Measurements from ENCODE around the gene PLP2. TPM values are rescaled to one million over a fixed set of nuclear protein-coding genes. Genes with fewer than 3 reads are reported as not detected.
A peak's percentile ranks its signal among the peaks of the same experiment; 100 is the strongest.

PLP2 gene
- total and polyA plus RNA-seq, 2 experiments from 2014 or later: 27.5 to 110 TPM

DNA sequence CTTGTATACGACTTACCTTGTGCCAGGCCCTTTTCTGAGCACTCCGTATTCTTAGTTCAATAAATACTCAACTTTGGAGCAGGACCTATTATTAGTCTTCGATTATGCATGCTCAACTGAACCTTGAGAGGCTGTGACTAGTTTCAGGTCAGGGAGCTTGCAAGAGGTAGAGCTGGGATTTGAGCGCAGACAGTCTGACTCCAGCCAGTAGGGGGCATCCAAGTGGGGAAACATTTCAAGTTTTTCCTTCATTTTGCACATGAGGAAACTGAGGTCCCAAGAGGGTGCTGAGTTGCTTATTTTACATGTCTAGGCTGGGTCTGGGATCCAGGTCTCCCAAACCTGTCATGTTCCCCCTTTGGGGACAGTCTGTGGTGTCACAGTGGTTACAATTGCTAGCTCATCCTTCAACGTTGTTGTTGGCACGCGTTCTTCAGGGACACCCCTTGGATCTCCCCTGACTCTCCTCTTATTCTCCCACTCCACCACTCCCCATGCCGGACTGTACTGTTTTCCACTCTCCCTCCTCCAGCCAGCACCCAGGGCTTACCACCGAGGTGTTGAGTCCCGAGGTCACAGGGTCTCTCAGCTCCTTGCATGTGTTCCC lies 21.1 kb downstream of the PLP2 start:
- no peak overlapping the region for H3K27ac ChIP-seq
- H2AFZ ChIP-seq: no peak overlapping the region
- H3K4me1 ChIP-seq (ENCODE audit: insufficient read depth): no peaks in the 10 kb centered on the region
- no peak overlapping the region for H3K4me2 ChIP-seq
- H3K36me3 ChIP-seq (replicated peaks; ENCODE audit: insufficient read depth, low read depth): no peaks in the 10 kb centered on the region
- TF ChIP-seq EZH2 (IDR thresholded peaks at IDR 0.05; ENCODE audit: borderline replicate concordance): no peak
- TF ChIP-seq, protein P1, sequence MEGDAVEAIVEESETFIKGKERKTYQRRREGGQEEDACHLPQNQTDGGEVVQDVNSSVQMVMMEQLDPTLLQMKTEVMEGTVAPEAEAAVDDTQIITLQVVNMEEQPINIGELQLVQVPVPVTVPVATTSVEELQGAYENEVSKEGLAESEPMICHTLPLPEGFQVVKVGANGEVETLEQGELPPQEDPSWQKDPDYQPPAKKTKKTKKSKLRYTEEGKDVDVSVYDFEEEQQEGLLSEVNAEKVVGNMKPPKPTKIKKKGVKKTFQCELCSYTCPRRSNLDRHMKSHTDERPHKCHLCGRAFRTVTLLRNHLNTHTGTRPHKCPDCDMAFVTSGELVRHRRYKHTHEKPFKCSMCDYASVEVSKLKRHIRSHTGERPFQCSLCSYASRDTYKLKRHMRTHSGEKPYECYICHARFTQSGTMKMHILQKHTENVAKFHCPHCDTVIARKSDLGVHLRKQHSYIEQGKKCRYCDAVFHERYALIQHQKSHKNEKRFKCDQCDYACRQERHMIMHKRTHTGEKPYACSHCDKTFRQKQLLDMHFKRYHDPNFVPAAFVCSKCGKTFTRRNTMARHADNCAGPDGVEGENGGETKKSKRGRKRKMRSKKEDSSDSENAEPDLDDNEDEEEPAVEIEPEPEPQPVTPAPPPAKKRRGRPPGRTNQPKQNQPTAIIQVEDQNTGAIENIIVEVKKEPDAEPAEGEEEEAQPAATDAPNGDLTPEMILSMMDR (IDR thresholded peaks at IDR 0.05; ENCODE audit: poor library complexity): peak; percentile 45
- no peak for TF ChIP-seq EZH2phosphoT487 (IDR thresholded peaks at IDR 0.05; ENCODE audit: low read depth, severe bottlenecking, unreplicated experiment)
- no peaks in the 10 kb centered on the region for H4K20me1 ChIP-seq (ENCODE audit: insufficient read depth, poor library complexity, severe bottlenecking)
- 75% methylated on average over 10 of the region's 10 CpGs for WGBS (ENCODE audit: low lambda C conversion rate, missing lambda C conversion rate)
- H3K27me3 ChIP-seq: no peaks in the 10 kb centered on the region
- no peaks in the 10 kb centered on the region for H3K9me2 ChIP-seq (replicated peaks; ENCODE audit: insufficient read depth)
- no peak for DNase-seq (ENCODE audit: low spot score)
- H3K9me3 ChIP-seq (ENCODE audit: low read depth): no peaks in the 10 kb centered on the region
- H3K79me2 ChIP-seq: no peaks in the 10 kb centered on the region
- no peak overlapping the region for H3K4me3 ChIP-seq

DNA sequence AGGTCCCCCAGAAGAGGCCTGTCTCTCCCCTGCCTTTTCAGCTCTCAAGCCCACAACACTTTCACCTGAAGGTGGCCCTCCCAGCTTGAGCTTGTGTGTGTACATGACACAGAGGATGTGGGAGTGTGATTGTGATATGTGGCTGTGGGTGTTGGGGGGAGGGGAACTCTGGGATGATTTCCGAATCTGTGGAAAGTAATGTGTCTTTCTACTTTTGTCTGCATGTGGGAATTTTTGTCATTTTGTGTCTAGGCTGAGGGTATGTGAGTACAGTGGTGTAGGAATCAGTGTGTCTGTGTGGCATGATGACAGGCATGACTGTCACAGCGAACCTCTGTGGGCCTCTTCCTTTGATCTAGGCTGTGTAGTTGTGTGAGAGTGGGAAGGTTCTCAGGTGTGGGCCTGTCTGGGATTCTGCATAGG lies 21.9 kb downstream of the PLP2 start:
- Histone ChIP-seq H3K4me3 (no peak overlapping the region), H3K27ac (no peak overlapping the region), H3K79me2 (no peaks in the 10 kb centered on the region), H3K36me3 (replicated peaks; ENCODE audit: insufficient read depth, low read depth) (no peaks in the 10 kb centered on the region), H4K20me1 (ENCODE audit: insufficient read depth, poor library complexity, severe bottlenecking) (no peaks in the 10 kb centered on the region), H3K4me2 (no peak overlapping the region), H3K27me3 (no peaks in the 10 kb centered on the region), H3K9me3 (ENCODE audit: low read depth) (no peaks in the 10 kb centered on the region), H3K4me1 (ENCODE audit: insufficient read depth) (no peaks in the 10 kb centered on the region), H2AFZ (no peak overlapping the region), H3K9me2 (replicated peaks; ENCODE audit: insufficient read depth) (no peaks in the 10 kb centered on the region)
- TF ChIP-seq EZH2phosphoT487 (IDR thresholded peaks at IDR 0.05; ENCODE audit: low read depth, severe bottlenecking, unreplicated experiment): no peak
- no peak for TF ChIP-seq EZH2 (IDR thresholded peaks at IDR 0.05; ENCODE audit: borderline replicate concordance)
- no peak for DNase-seq (ENCODE audit: low spot score)
- 53% methylated on average over 2 of the region's 2 CpGs for WGBS (ENCODE audit: low lambda C conversion rate, missing lambda C conversion rate)

DNA sequence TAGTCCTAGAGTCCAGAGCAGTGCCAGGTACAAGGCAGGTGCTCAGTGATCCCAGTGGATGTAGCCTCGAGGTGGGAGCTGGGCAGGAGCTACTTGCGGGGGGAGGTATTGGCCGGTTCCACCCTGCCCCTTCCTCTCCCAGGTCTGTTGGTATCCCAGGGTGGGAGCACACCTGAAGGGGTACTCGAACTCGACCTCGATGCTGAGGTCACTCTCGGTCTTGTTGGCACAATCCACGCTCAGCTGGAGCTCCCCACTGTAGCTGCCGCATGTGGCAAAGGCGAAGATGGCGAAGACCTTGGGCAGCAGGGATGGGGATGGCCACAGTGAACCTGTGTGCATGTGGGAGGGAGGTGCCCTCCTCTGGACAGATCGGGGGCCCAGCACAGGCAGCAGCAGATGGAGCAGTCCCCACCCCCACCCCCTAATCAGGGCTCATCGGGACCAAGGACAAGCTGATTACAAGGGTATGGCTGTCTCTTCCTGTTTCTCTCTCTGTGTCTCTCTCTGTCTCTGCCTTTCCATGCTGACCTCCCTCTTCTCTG lies 25.9 kb downstream of the PLP2 start:
- no peak overlapping the region for H2AFZ ChIP-seq
- 79% methylated on average over 13 of the region's 13 CpGs for WGBS (ENCODE audit: low lambda C conversion rate, missing lambda C conversion rate)
- H3K4me2 ChIP-seq: no peak overlapping the region
- H4K20me1 ChIP-seq (ENCODE audit: insufficient read depth, poor library complexity, severe bottlenecking): no peaks in the 10 kb centered on the region
- TF ChIP-seq, protein P1 (IDR thresholded peaks at IDR 0.05; ENCODE audit: poor library complexity): no peak
- TF ChIP-seq EZH2phosphoT487 (IDR thresholded peaks at IDR 0.05; ENCODE audit: low read depth, severe bottlenecking, unreplicated experiment): no peak
- no peak for TF ChIP-seq EZH2 (IDR thresholded peaks at IDR 0.05; ENCODE audit: borderline replicate concordance)
- H3K9me3 ChIP-seq (ENCODE audit: low read depth): no peaks in the 10 kb centered on the region
- no peaks in the 10 kb centered on the region for H3K4me1 ChIP-seq (ENCODE audit: insufficient read depth)
- H3K36me3 ChIP-seq (replicated peaks; ENCODE audit: insufficient read depth, low read depth): no peaks in the 10 kb centered on the region
- H3K27ac ChIP-seq: no peak overlapping the region
- H3K4me3 ChIP-seq: no peak overlapping the region
- H3K9me2 ChIP-seq (replicated peaks; ENCODE audit: insufficient read depth): no peaks in the 10 kb centered on the region
- DNase-seq (ENCODE audit: low spot score): no peak
- no peaks in the 10 kb centered on the region for H3K27me3 ChIP-seq
- H3K79me2 ChIP-seq: no peaks in the 10 kb centered on the region

DNA sequence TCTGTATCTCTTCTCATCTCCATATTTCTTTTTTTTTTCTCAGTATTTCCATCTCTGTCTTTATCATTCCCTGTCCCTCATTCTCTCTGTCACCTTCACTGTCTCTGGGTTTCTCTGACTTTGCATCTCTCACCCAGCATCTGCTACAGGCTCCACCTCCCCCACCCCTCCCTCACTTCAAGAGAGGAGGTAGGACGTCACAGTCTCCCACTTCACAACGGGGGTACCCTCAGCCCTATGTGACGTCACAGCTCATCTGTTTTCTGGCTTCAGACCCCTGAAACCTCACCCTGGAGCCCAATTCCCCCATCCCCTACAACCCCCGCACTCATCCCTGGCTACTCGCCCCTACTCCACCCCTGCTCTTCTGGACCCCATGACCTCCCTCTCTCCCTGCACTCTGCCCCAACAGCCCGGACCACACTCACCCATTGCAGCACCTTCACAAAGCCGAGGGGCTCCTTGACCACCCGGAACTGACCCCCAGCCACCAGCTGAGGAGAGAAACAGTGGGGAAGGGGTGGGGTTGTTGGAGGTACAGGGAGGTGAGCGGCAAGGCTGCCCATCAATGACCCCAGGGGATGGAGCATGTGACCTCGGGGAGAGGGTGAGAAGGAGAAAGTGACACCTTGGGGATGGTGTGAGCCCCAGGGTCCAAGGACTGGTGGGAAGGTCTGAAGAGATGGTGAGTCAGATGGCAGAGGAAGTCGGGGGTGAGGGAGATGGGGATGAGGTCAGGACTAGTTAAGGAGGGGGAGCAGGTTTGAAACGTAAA lies 27.0 kb downstream of the PLP2 start:
- no peaks in the 10 kb centered on the region for H3K9me2 ChIP-seq (replicated peaks; ENCODE audit: insufficient read depth)
- no peaks in the 10 kb centered on the region for H3K79me2 ChIP-seq
- no peak overlapping the region for H3K4me2 ChIP-seq
- no peak overlapping the region for H3K4me3 ChIP-seq
- H3K27ac ChIP-seq: no peak overlapping the region
- no peaks in the 10 kb centered on the region for H4K20me1 ChIP-seq (ENCODE audit: insufficient read depth, poor library complexity, severe bottlenecking)
- no peaks in the 10 kb centered on the region for H3K4me1 ChIP-seq (ENCODE audit: insufficient read depth)
- TF ChIP-seq EZH2phosphoT487 (IDR thresholded peaks at IDR 0.05; ENCODE audit: low read depth, severe bottlenecking, unreplicated experiment) (no peak), EZH2 (IDR thresholded peaks at IDR 0.05; ENCODE audit: borderline replicate concordance) (no peak)
- TF ChIP-seq, protein P1 (IDR thresholded peaks at IDR 0.05; ENCODE audit: poor library complexity): no peak
- DNase-seq (ENCODE audit: low spot score): no peak
- H3K27me3 ChIP-seq: no peaks in the 10 kb centered on the region
- H2AFZ ChIP-seq: no peak overlapping the region
- 36% methylated on average over 12 of the region's 12 CpGs for WGBS (ENCODE audit: low lambda C conversion rate, missing lambda C conversion rate)
- H3K9me3 ChIP-seq (ENCODE audit: low read depth): no peaks in the 10 kb centered on the region
- no peaks in the 10 kb centered on the region for H3K36me3 ChIP-seq (replicated peaks; ENCODE audit: insufficient read depth, low read depth)
